ENCODE data around the gene ANKRD52. TPM values are rescaled to one million over a fixed set of nuclear protein-coding genes. Genes with fewer than 3 reads are reported as not detected.

The ANKRD52 gene
- total and polyA plus RNA-seq, 2 donors (not counting 3 experiments of a cell fraction or from before 2014, with no cell fraction given) = 30.8 to 62.0 TPM

DNA sequence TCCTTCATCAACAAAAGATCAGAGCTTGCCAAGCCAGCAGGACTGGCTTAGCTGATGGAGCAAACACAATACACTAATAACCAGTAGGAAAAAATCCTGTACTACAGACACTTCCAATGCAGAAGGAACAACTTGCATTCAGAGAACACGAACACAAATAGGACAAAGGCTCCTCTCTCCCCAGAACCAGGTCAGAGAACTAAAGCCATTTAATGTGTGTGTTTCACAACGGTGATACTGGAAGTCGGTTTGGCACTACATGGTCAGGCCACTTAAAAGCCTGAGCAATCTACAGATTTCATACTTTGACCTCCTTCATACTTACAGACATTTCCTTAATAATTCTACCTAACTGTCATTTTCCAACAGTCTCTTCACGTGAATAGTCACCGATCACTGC is 35.6 kb upstream of the ANKRD52 start:
- ChIA-PET POLR2A (no interaction called here), CTCF (interaction anchor here (1.4 to 1.7 kb wide), 2 partner anchors 15 to 170 kb away, joined by 4 read pairs; no protein-coding TSS in a partner anchor)
- no peak for FAIRE-seq
- Histone ChIP-seq H3K36me3 (ENCODE audit: control insufficient read depth in 2 of 2, extremely low read depth in 1 of 2, insufficient read depth in 2 of 2, low read length in 2 of 2) (peaks cover 2 to 9% of the 10 kb centered on the region in 2 experiments), H3K4me1 (ENCODE audit: control insufficient read depth, extremely low read depth, insufficient read depth, low read length) (peaks cover 14% of the 10 kb centered on the region), H3K9ac (replicated peaks; ENCODE audit: extremely low read depth, insufficient read depth, low read length) (no peak overlapping the region), H3K27me3 (ENCODE audit: control insufficient read depth in 2 of 2, insufficient read depth in 2 of 2, low read length in 2 of 2) (no peaks in the 10 kb centered on the region), H3K4me2 (ENCODE audit: insufficient read depth, low read length) (no peak overlapping the region), H2AFZ (ENCODE audit: low read depth, low read length) (no peak overlapping the region), H3K9me3 (replicated peaks; ENCODE audit: control insufficient read depth, insufficient read depth, low read length) (no peaks in the 10 kb centered on the region), H3K79me2 (ENCODE audit: control insufficient read depth, insufficient read depth, low read length) (peaks cover 86% of the 10 kb centered on the region), H3K9me1 (replicated peaks; ENCODE audit: control insufficient read depth, extremely low read depth, insufficient read depth, low read length) (no peaks in the 10 kb centered on the region), H3K4me3 (replicated peaks in 1 of 3; ENCODE audit: insufficient read depth in 1 of 3, low read depth in 1 of 3, low read length in 3 of 3) (no peak overlapping the region), H4K20me1 (replicated peaks; ENCODE audit: control insufficient read depth, extremely low read depth, insufficient read depth, low read length) (peaks cover 6% of the 10 kb centered on the region), H3K27ac (ENCODE audit: insufficient read depth, low read depth, low read length) (no peak overlapping the region)
- intact Hi-C loops (cut with micrococcal nuclease) = no loop called here
- no peak for DNase-seq (ENCODE audit: low read depth, low spot score)
- dilution Hi-C loops (cut with MboI; ENCODE audit: extremely low pct_ligation_motif_present, low sequenced_read_pairs) = no loop called here
- no TSS peak for BruUV-seq (replicated peaks)
- TF ChIP-seq POLR2A (IDR thresholded peaks at IDR 0.05; ENCODE audit: low read depth, low read length) (no peak), EZH2 (IDR thresholded peaks at IDR 0.05; ENCODE audit: borderline replicate concordance, low read depth, low read length, severe bottlenecking) (no peak), FOS (IDR thresholded peaks at IDR 0.05; ENCODE audit: borderline replicate concordance, insufficient read depth, low read length) (no peak), POLR2AphosphoS5 (IDR thresholded peaks at IDR 0.05; ENCODE audit: insufficient read depth, low read depth, low read length) (no peak), MYC (IDR thresholded peaks at IDR 0.05; ENCODE audit: low read depth, low read length) (no peak), GATA2 (IDR thresholded peaks at IDR 0.05; ENCODE audit: insufficient read depth, insufficient read length, low read depth, low read length) (no peak), JUN (IDR thresholded peaks at IDR 0.05; ENCODE audit: borderline replicate concordance, insufficient read depth, insufficient read length, low read depth) (no peak)
- TF ChIP-seq, protein P1, sequence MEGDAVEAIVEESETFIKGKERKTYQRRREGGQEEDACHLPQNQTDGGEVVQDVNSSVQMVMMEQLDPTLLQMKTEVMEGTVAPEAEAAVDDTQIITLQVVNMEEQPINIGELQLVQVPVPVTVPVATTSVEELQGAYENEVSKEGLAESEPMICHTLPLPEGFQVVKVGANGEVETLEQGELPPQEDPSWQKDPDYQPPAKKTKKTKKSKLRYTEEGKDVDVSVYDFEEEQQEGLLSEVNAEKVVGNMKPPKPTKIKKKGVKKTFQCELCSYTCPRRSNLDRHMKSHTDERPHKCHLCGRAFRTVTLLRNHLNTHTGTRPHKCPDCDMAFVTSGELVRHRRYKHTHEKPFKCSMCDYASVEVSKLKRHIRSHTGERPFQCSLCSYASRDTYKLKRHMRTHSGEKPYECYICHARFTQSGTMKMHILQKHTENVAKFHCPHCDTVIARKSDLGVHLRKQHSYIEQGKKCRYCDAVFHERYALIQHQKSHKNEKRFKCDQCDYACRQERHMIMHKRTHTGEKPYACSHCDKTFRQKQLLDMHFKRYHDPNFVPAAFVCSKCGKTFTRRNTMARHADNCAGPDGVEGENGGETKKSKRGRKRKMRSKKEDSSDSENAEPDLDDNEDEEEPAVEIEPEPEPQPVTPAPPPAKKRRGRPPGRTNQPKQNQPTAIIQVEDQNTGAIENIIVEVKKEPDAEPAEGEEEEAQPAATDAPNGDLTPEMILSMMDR (IDR thresholded peaks at IDR 0.05; ENCODE audit: extremely low read depth in 1 of 2, insufficient read depth in 1 of 2, low read depth in 1 of 2, low read length in 2 of 2) = no peak
- TF ChIP-seq, protein P2, sequence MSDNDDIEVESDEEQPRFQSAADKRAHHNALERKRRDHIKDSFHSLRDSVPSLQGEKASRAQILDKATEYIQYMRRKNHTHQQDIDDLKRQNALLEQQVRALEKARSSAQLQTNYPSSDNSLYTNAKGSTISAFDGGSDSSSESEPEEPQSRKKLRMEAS (IDR thresholded peaks at IDR 0.05; ENCODE audit: insufficient read depth, insufficient read length) = no peak
